Measurements from ENCODE around the gene ILK. TPM values are rescaled to one million over a fixed set of nuclear protein-coding genes. Genes with fewer than 3 reads are reported as not detected.

Gene ILK
- total and polyA plus RNA-seq, 2 of the 13 experiments (the other 11 are each of a cell fraction or from before 2014, with no cell fraction given): 70.3 to 108 TPM

DNA sequence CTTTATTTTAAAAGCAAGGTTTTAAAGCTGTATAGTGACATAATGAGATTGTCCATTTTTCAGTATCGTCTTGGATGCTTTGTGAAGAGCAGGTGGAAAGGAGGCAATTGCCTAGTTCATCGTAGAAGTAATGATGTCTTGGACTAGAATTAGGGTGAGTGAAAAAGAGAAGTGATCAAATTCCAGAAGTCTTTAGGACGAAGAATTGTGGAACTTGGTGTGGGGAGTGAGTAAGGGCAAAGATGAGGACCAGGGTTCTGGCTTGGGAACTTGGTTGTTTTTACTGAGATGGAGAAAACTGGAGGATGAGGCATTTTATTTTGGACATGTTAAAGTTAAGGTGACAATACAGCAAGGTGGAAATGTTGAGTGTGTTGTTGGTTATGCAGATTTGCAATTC lies 1.2 kb downstream of the ILK start:
- 10% methylated on average over 3 of the region's 3 CpGs for WGBS (ENCODE audit: low lambda C conversion rate)
- no TSS peak for BruUV-seq (replicated peaks)

More for the DNA sequence above, 1.2 kb downstream of the ILK start:
- TF ChIP-seq PRDM15 (CRISPR knock-in tag; IDR thresholded peaks at IDR 0.05) (no peak), YY1 (IDR thresholded peaks at IDR 0.05; ENCODE audit: insufficient read depth, insufficient replicate concordance, low read depth, low read length) (no peak), HES4 (CRISPR knock-in tag; IDR thresholded peaks at IDR 0.05; ENCODE audit: borderline replicate concordance) (no peak), SMAD3 (CRISPR knock-in tag; IDR thresholded peaks at IDR 0.05) (no peak), PITX1 (CRISPR knock-in tag; IDR thresholded peaks at IDR 0.05) (no peak), GLMP (CRISPR knock-in tag; IDR thresholded peaks at IDR 0.05; ENCODE audit: borderline replicate concordance) (no peak), ADNP (CRISPR knock-in tag; IDR thresholded peaks at IDR 0.05) (no peak), ZNF138 (CRISPR knock-in tag; IDR thresholded peaks at IDR 0.05; ENCODE audit: low read depth) (no peak), PREB (CRISPR knock-in tag; IDR thresholded peaks at IDR 0.05) (no peak), ZNF704 (CRISPR knock-in tag; IDR thresholded peaks at IDR 0.05; ENCODE audit: borderline replicate concordance) (no peak), ISX (CRISPR knock-in tag; conservative IDR thresholded peaks at IDR 0.05) (no peak), HOXA3 (CRISPR knock-in tag; IDR thresholded peaks at IDR 0.05) (no peak), CCDC6 (CRISPR knock-in tag; IDR thresholded peaks at IDR 0.05) (no peak), JUN (CRISPR knock-in tag; IDR thresholded peaks at IDR 0.05) (no peak), MLLT10 (CRISPR knock-in tag; IDR thresholded peaks at IDR 0.05) (no peak), NCOA2 (CRISPR knock-in tag; IDR thresholded peaks at IDR 0.05) (no peak)
- TF ChIP-seq, protein P1, sequence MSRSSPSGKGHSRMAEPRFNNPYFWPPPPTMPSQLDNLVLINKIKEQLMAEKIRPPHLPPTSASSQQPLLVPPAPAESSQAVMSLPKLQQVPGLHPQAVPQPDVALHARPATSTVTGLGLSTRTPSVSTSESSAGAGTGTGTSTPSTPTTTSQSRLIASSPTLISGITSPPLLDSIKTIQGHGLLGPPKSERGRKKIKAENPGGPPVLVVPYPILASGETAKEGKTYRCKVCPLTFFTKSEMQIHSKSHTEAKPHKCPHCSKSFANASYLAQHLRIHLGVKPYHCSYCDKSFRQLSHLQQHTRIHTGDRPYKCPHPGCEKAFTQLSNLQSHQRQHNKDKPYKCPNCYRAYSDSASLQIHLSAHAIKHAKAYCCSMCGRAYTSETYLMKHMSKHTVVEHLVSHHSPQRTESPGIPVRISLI (CRISPR knock-in tag; IDR thresholded peaks at IDR 0.05; ENCODE audit: borderline replicate concordance): no peak
- H4K20me1 ChIP-seq (ENCODE audit: insufficient read depth, low read length): no peaks in the 10 kb centered on the region
- H3K9me3 ChIP-seq (ENCODE audit: low read length): no peaks in the 10 kb centered on the region
- no peaks in the 10 kb centered on the region; a peak in 1 of 5 replicates for H3K27me3 ChIP-seq (ENCODE audit: control insufficient read depth in 1 of 2, insufficient read depth in 2 of 2, low read length in 2 of 2)
- peak overlapping the region; percentile 83 for H3K27ac ChIP-seq (ENCODE audit: extremely low read length, insufficient read depth, low read length)
- in situ Hi-C loops (cut with HindIII; ENCODE audit: extremely low pct_ligation_motif_present, low pct_unique_long_range_greater_than_20kb): loop anchor here (10.0 kb wide), 1 partner anchor 120 kb away; the partner anchor contains the start of genes ARFIP2 and TIMM10B
- H3K79me2 ChIP-seq (ENCODE audit: insufficient read depth, low read length): peaks cover 55% of the 10 kb centered on the region
- no peak for DNase-seq (ENCODE audit: low spot score)
- peak overlapping the region; percentile 86 to 97 (median 89) for H3K4me3 ChIP-seq (replicated peaks in 1 of 3; ENCODE audit: insufficient read depth in 1 of 3, low read depth in 2 of 3, low read length in 3 of 3)
- ChIA-PET POLR2A (interaction anchor here (1.0 to 2.7 kb wide), 5 partner anchors 8 to 123 kb away, joined by 4 to 22 read pairs (median 5); partner anchors contain the start of genes ARFIP2, MRPL17, TAF10 and TIMM10B), CTCF (ENCODE audit: low intra/inter-chr PET ratio, low total read pairs) (interaction anchor here (1.1 kb wide), 1 partner anchor 78 kb away, joined by 3 read pairs; the partner anchor contains the start of gene MRPL17)
- ATAC-seq: no peak
- peaks cover 23 to 48% of the 10 kb centered on the region in 2 experiments for H3K36me3 ChIP-seq (replicated peaks in 1 of 2; ENCODE audit: control insufficient read depth in 1 of 2, insufficient read depth in 2 of 2, low read length in 2 of 2)
- intact Hi-C loops (cut with micrococcal nuclease; ENCODE audit: unreplicated experiment): loop anchor here (2.0 to 5.0 kb wide), 3 partner anchors 14 to 72 kb away; partner anchors contain the start of gene TPP1
- peaks cover 61% of the 10 kb centered on the region for H3K4me1 ChIP-seq (ENCODE audit: insufficient read depth, low read length)
- H3K4me2 ChIP-seq (ENCODE audit: low read depth, low read length): peak overlapping the region; percentile 99
- FAIRE-seq: no peak
- peak overlapping the region; percentile 93 for H3K9ac ChIP-seq (ENCODE audit: insufficient read depth, low read depth, low read length)
- no peak overlapping the region for H2AFZ ChIP-seq (ENCODE audit: low read length)
